ENCODE data around the gene SCT. TPM values are rescaled to one million over a fixed set of nuclear protein-coding genes. Genes with fewer than 3 reads are reported as not detected.

The SCT gene
- total RNA-seq, 6 experiments from 2014 or later = not detected

- H3K36me3 ChIP-seq = no peaks in the 10 kb centered on the region
- TF ChIP-seq CTCF (IDR thresholded peaks at IDR 0.05) = no peak
- TF ChIP-seq POLR2A (IDR thresholded peaks at IDR 0.05) = no peak
- intact Hi-C loops (cut with DNase I) = no loop called here
- no peaks in the 10 kb centered on the region for H3K9me3 ChIP-seq
- no peak overlapping the region for H3K4me3 ChIP-seq
- H3K4me1 ChIP-seq = peaks cover 0 to 13% (median under 1%) of the 10 kb centered on the region in 4 donors
- ATAC-seq (no peak), DNase-seq (no peak)
- WGBS (ENCODE audit: insufficient coverage, low coverage, low lambda C conversion rate, missing lambda C conversion rate) = 80% methylated on average over 2 of the region's 19 CpGs
- H3K27ac ChIP-seq = no peak overlapping the region
- no peaks in the 10 kb centered on the region for H3K27me3 ChIP-seq
These were observed 14.9 kb upstream of the SCT start for GRCh38 chr11:641806-642370.

GRCh38 chr11:640021-640706, 13.2 kb upstream of the SCT start:
- Histone ChIP-seq H3K36me3 (no peaks in the 10 kb centered on the region), H3K4me1 (peaks cover 0 to 9% (median 0%) of the 10 kb centered on the region in 4 donors), H3K27ac (no peak overlapping the region), H3K9me3 (no peaks in the 10 kb centered on the region), H3K4me3 (no peak overlapping the region), H3K27me3 (no peaks in the 10 kb centered on the region)
- 50% methylated on average over 3 of the region's 69 CpGs for WGBS (ENCODE audit: insufficient coverage, low coverage, low lambda C conversion rate, missing lambda C conversion rate)
- intact Hi-C loops (cut with DNase I) = no loop called here
- ATAC-seq (no peak), DNase-seq (no peak)
- TF ChIP-seq POLR2A (IDR thresholded peaks at IDR 0.05) = no peak
- no peak for TF ChIP-seq CTCF (IDR thresholded peaks at IDR 0.05)

- Histone ChIP-seq H3K27me3 (no peaks in the 10 kb centered on the region), H3K27ac (no peak overlapping the region), H3K9me3 (no peaks in the 10 kb centered on the region), H3K36me3 (no peaks in the 10 kb centered on the region), H3K4me3 (no peak overlapping the region), H3K4me1 (peaks cover 0 to 9% (median 0%) of the 10 kb centered on the region in 4 donors)
- TF ChIP-seq CTCF (IDR thresholded peaks at IDR 0.05) = no peak
- TF ChIP-seq POLR2A (IDR thresholded peaks at IDR 0.05) = no peak
- WGBS (ENCODE audit: insufficient coverage, low coverage, low lambda C conversion rate, missing lambda C conversion rate) = no CpG with 5 or more reads among the region's 80 CpGs
- intact Hi-C loops (cut with DNase I) = no loop called here
- no peak for DNase-seq
- no peak for ATAC-seq
These were observed 12.5 kb upstream of the SCT start for GRCh38 chr11:639332-639955.

- intact Hi-C loops (cut with DNase I) = no loop called here
These were observed 11.8 kb upstream of the SCT start for GRCh38 chr11:638631-639331.

More at GRCh38 chr11:638631-639331, 11.8 kb upstream of the SCT start:
- 68% methylated on average over 12 of the region's 28 CpGs for WGBS (ENCODE audit: insufficient coverage, low coverage, low lambda C conversion rate, missing lambda C conversion rate)
- Histone ChIP-seq H3K4me1 (peaks cover 0 to 9% (median 0%) of the 10 kb centered on the region in 4 donors), H3K36me3 (no peaks in the 10 kb centered on the region), H3K27ac (no peak overlapping the region), H3K4me3 (no peak overlapping the region), H3K27me3 (no peaks in the 10 kb centered on the region), H3K9me3 (no peaks in the 10 kb centered on the region)
- DNase-seq (no peak), ATAC-seq (no peak)
- TF ChIP-seq CTCF (IDR thresholded peaks at IDR 0.05) (no peak), POLR2A (IDR thresholded peaks at IDR 0.05) (no peak)

Measured in right lobe of liver (tissue), 6 donors.